ENCODE measurements around the gene PRM2.

The PRM2 gene

DNA sequence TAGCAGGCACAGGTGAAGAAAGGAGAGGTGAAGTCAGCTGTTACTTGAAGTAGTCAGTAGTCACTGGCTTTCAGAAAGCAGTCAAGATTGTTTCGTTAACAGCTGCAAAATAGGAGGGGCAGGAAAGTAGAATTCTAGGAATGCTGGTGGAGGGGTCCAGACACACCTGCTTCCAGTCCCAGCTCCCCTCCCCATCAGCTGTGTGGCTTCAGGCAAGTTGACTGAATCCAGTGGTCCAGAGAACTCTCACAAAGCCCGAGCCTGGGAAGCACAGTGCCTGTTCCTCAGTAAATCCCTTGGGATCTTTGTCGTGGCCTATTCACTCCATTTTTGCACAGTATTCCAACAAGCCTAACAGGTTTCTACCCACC lies 15.7 kb downstream of the PRM2 start:
- no peak for DNase-seq (ENCODE audit: low read depth)

DNA sequence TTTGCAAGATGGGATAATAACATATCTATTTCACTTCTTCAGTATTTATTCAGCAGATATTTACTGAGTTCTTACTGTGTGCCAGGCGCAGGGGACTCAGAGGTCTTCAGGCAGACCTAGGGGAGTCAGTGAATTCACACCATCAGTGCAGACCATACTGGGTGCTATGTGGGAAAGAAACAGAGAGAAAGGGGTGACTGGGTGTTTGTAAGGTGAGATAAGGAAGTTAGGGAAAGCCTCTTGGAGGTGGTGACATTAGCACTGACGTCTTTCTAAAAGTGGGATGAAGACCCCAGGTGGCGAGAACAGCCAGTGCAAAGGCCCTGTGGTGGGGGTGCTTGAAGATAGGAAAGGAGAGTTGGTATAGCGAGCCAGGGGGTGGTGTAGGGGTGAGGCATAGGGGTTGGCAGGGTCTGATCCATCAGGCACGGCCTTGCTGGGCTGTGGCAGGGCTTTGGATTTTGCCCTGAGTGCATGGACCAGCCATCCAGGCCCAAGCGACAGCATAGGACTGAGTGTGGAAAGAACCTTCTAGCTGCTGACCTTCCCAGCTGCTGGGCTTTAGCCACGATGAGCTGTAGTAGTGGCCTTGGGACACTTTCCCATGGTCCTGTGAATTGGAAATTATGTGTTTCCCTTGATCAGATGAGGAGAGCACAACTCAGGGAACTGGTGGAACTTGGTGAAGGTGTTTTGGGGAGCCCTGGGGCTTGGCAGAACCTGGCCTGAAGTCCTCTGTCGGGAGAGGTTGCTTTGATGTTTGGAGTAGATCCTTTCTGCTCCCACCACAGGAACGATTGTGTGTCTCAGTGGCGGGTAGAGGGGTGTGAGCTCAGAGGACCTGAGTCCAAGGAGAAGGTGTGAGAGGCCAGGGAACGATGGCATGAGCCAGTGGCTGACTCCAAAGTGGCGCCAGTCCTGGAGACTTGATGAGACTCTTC lies 16.4 kb downstream of the PRM2 start:
- no peak for DNase-seq (ENCODE audit: low read depth)

DNA sequence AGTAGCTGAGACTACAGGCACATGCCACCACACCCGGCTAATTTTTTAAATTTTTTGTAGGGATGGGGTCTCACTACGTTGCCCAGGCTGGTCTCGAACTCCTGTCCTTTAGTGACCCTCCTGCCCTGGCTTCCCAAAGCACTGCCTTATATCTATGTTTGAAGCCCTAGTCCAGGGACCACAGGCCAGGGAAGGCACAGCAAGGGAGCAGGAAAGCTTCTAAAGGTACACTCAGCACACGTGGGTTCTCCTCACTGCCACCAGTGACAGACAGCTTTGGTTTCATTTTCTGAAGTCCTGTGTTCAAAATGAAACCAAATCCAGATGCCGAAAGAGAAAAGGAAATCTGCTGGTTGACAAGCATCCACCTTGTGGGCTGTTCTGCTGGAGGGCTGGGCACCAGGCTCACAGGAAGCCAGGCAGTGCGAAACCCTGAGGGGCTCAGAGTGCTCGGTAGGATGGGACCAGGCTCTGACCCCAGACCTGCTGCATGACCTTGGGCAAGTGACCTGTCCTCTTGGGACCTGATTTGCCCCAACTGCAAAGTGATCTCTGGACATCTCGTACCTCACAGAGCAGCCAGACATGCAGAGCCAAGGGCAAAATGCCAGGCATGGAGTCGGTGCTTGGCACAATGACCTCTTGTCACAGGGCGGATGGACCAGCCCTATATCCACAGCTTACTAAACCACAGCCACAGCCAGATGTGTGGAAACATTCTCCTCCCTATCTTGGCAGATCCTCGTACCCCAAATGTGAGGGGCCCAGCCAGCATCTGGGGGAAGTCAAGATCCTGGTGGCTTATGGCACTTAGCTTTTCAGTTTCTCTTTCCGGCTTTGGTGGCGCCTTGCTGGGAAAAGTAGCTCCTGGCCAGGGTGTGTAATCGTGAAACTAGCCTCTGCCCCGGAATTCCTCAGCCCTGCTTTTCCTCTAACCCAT lies 17.5 kb downstream of the PRM2 start:
- DNase-seq (ENCODE audit: low read depth): no peak

GRCh38 chr16:11257131-11257938 lies 18.9 kb downstream of the PRM2 start:
- DNase-seq (ENCODE audit: low read depth): peak; percentile 34

- no peak for DNase-seq (ENCODE audit: low read depth)
Observed at GRCh38 chr16:11256661-11257130, 19.6 kb downstream of the PRM2 start.

GRCh38 chr16:11255737-11256660 lies 20.3 kb downstream of the PRM2 start, which contains the start of gene SOCS1:
Gene SOCS1, minus strand, starts transcription at chr16:11256204. Its CDS starts 726 bp downstream, at chr16:11255478.
- peak; percentile 72 for DNase-seq (ENCODE audit: low read depth)

- peak; percentile 43 for DNase-seq (ENCODE audit: low read depth)
Observed at GRCh38 chr16:11254913-11255736, 21.2 kb downstream of the PRM2 start.

GRCh38 chr16:11253995-11254912 lies 22.0 kb downstream of the PRM2 start:
- DNase-seq (ENCODE audit: low read depth): no peak

DNA sequence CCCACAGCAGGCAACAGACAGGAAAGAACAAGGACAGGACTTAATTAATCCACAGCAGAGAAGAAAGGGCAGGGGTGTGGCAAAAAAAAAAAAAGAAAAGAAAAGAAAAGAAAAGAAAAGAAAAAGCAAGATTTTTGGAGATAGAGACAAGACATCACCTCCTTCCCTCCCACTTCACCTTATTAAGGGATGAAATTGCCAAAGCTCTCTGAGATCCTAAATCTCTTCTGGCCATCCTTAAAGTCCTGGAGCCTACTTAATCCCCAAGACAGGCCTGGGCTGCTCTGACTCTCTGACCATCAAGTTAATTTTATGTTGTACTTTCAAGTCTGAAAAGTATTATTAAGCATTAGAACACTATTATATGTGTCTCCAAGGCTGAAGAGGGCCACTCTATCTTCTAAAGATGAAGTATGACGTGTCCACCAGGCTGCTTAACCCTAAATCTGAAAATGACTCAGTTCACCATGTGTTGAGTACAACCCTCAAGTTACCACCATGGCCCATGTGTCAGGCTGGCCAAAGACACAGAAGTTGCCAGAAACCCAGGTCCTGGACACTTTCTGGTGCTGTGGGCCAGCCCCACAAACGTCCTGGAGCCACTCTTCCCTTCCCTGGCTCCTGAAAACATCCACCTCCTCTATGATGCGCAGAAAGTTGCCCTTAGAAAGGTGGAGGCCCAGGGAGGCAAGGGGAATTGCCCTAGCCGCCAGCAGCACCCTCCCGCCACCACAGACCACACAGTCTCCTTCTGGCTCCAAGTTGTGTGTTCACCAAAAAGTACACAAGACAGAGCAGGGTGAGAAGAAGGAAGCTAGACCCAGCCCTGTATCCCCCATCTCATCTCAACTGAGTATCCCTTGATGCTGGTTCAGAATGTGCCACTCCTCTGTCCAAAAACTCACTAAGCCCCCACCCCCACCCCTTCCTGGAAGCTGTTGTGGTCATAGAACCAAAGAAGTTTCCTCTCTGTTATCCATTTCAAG lies 23.0 kb downstream of the PRM2 start:
- DNase-seq (ENCODE audit: low read depth): peak; percentile 52

- DNase-seq (ENCODE audit: low read depth): no peak
Observed at GRCh38 chr16:11252482-11252931, 23.8 kb downstream of the PRM2 start.

GRCh38 chr16:11251525-11252481 lies 24.5 kb downstream of the PRM2 start:
- DNase-seq (ENCODE audit: low read depth): peak; percentile 71

GRCh38 chr16:11250786-11251524 lies 25.3 kb downstream of the PRM2 start:
- no peak for DNase-seq (ENCODE audit: low read depth)

DNA sequence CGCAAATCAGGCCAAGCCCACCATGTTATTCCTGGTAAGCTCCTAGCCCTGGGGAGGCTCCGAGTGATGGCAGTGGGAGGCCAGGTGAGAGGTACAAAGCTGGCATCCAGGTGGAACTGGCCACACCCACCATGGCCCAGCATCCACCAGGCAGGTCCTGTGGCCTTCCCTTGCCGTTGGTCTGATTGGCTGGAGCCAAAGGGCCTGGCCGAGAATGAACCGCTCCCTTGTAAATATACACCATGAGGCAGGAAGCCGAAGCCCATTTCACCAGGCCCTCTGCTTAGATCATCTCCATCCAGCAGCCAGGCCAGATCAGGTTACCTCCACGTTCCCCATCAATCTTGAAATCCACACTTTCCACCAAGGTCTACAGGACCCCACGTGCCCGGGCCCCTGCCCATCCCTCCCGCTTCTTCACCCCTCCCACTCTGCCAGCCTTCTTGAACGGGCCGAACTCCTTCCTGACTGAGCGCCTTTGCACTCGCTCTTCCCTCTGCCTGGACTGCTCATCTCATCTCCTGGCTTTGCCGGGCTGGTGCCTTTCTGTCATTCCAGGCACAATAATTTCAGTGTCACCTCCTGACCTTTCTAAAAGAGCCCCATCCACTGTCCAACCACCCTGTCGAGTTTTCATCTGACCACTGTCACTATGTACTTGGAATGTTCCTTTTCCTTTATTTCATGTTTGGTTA lies 26.0 kb downstream of the PRM2 start:
- DNase-seq (ENCODE audit: low read depth): no peak

GRCh38 chr16:11249233-11250061 lies 26.8 kb downstream of the PRM2 start:
- DNase-seq (ENCODE audit: low read depth): no peak

All from T-helper 22 cell (primary cell).